Measurements from ENCODE around the gene BRMS1L. TPM values are rescaled to one million over a fixed set of nuclear protein-coding genes. Genes with fewer than 3 reads are reported as not detected.
"Not testable (repeated sequence)": the region's sequence is repeated elsewhere in the genome, so short reads cannot be mapped to it uniquely, and the experiment has no call there.

Gene BRMS1L
- total and polyA plus RNA-seq, 2 donors = 3.1 to 7.4 TPM

GRCh38 chr14:35818346-35819115 lies 7.6 kb upstream of the BRMS1L start:
- H3K4me1 ChIP-seq (ENCODE audit: control insufficient read depth in 2 of 2, insufficient read depth in 2 of 2, low read length in 2 of 2) = no peaks in the 10 kb centered on the region
- DNase-seq (ENCODE audit: low read depth in 6 of 9, low spot score in 9 of 9) = peak in 4 of 9 donors; percentile 8 to 47 (median 16)
- H3K4me3 ChIP-seq (ENCODE audit: low read length in 2 of 2) = no peak overlapping the region
- no peaks in the 10 kb centered on the region for H3K36me3 ChIP-seq (ENCODE audit: control insufficient read depth in 2 of 2, insufficient read depth in 2 of 2, low read length in 1 of 2)
- H3K27ac ChIP-seq (ENCODE audit: low read depth in 1 of 2, low read length in 1 of 2) = no peak overlapping the region
- no peaks in the 10 kb centered on the region for H3K27me3 ChIP-seq (ENCODE audit: control insufficient read depth in 2 of 2, insufficient read depth in 1 of 2, low read length in 1 of 2)
- peaks cover 0 to 1% of the 10 kb centered on the region in 2 donors for H3K9me3 ChIP-seq (ENCODE audit: control insufficient read depth in 2 of 2, insufficient read depth in 1 of 2, low read length in 1 of 2)
- 85% methylated on average over 13 of the region's 13 CpGs for WGBS

GRCh38 chr14:35819591-35820540 lies 6.3 kb upstream of the BRMS1L start:
- Histone ChIP-seq H3K27me3 (ENCODE audit: control insufficient read depth in 2 of 2, insufficient read depth in 1 of 2, low read length in 1 of 2) (no peaks in the 10 kb centered on the region), H3K36me3 (ENCODE audit: control insufficient read depth in 2 of 2, insufficient read depth in 2 of 2, low read length in 1 of 2) (no peaks in the 10 kb centered on the region), H3K9me3 (ENCODE audit: control insufficient read depth in 2 of 2, insufficient read depth in 1 of 2, low read length in 1 of 2) (peaks cover 0 to 1% of the 10 kb centered on the region in 2 donors), H3K27ac (ENCODE audit: low read depth in 1 of 2, low read length in 1 of 2) (no peak overlapping the region), H3K4me3 (ENCODE audit: low read length in 2 of 2) (no peak overlapping the region), H3K4me1 (ENCODE audit: control insufficient read depth in 2 of 2, insufficient read depth in 2 of 2, low read length in 2 of 2) (no peaks in the 10 kb centered on the region)
- WGBS = 97% methylated on average over 32 of the region's 32 CpGs
- no peak for DNase-seq (ENCODE audit: low read depth in 6 of 9, low spot score in 9 of 9)

GRCh38 chr14:35821564-35822411 lies 4.3 kb upstream of the BRMS1L start:
- H3K27ac ChIP-seq (ENCODE audit: low read depth in 1 of 2, low read length in 1 of 2) = no peak overlapping the region
- peaks cover 0 to 4% of the 10 kb centered on the region in 2 donors for H3K27me3 ChIP-seq (ENCODE audit: control insufficient read depth in 2 of 2, insufficient read depth in 1 of 2, low read length in 1 of 2)
- WGBS = 41% methylated on average over 7 of the region's 7 CpGs
- DNase-seq (ENCODE audit: low read depth in 6 of 9, low spot score in 9 of 9) = peak in 4 of 9 donors; percentile 8 to 47 (median 20)
- H3K4me1 ChIP-seq (ENCODE audit: control insufficient read depth in 2 of 2, insufficient read depth in 2 of 2, low read length in 2 of 2) = peaks cover 0 to under 1% of the 10 kb centered on the region in 2 donors
- no peaks in the 10 kb centered on the region for H3K36me3 ChIP-seq (ENCODE audit: control insufficient read depth in 2 of 2, insufficient read depth in 2 of 2, low read length in 1 of 2)
- H3K9me3 ChIP-seq (ENCODE audit: control insufficient read depth in 2 of 2, insufficient read depth in 1 of 2, low read length in 1 of 2) = peaks cover 0 to 1% of the 10 kb centered on the region in 2 donors
- no peak overlapping the region for H3K4me3 ChIP-seq (ENCODE audit: low read length in 2 of 2)

- DNase-seq (ENCODE audit: low read depth in 6 of 9, low spot score in 9 of 9) = no peak
- peaks cover 0 to 6% of the 10 kb centered on the region in 2 donors for H3K27me3 ChIP-seq (ENCODE audit: control insufficient read depth in 2 of 2, insufficient read depth in 1 of 2, low read length in 1 of 2)
- 92% methylated on average over 3 of the region's 3 CpGs for WGBS
- no peaks in the 10 kb centered on the region for H3K36me3 ChIP-seq (ENCODE audit: control insufficient read depth in 2 of 2, insufficient read depth in 2 of 2, low read length in 1 of 2)
- no peak overlapping the region for H3K27ac ChIP-seq (ENCODE audit: low read depth in 1 of 2, low read length in 1 of 2)
- H3K4me3 ChIP-seq (ENCODE audit: low read length in 2 of 2) = no peak overlapping the region
- peaks cover 0 to 3% of the 10 kb centered on the region in 2 donors for H3K4me1 ChIP-seq (ENCODE audit: control insufficient read depth in 2 of 2, insufficient read depth in 2 of 2, low read length in 2 of 2)
- peaks cover 0 to 1% of the 10 kb centered on the region in 2 donors for H3K9me3 ChIP-seq (ENCODE audit: control insufficient read depth in 2 of 2, insufficient read depth in 1 of 2, low read length in 1 of 2)
Observed at GRCh38 chr14:35822501-35822900, 3.6 kb upstream of the BRMS1L start.

GRCh38 chr14:35824446-35825165 lies 1.5 kb upstream of the BRMS1L start:
- 83% methylated on average over 34 of the region's 55 CpGs for WGBS

GRCh38 chr14:35825968-35826217 lies 245 bp upstream of the BRMS1L start:
- H3K4me3 ChIP-seq (ENCODE audit: low read length in 2 of 2) = peak overlapping the region; percentile 67 to 81
- H3K27ac ChIP-seq (ENCODE audit: low read depth in 1 of 2, low read length in 1 of 2) = no peak overlapping the region
- no peak for DNase-seq (ENCODE audit: low read depth in 6 of 9, low spot score in 9 of 9)
- peaks cover 0 to 6% of the 10 kb centered on the region in 2 donors for H3K27me3 ChIP-seq (ENCODE audit: control insufficient read depth in 2 of 2, insufficient read depth in 1 of 2, low read length in 1 of 2)
- peaks cover 0 to 3% of the 10 kb centered on the region in 2 donors for H3K4me1 ChIP-seq (ENCODE audit: control insufficient read depth in 2 of 2, insufficient read depth in 2 of 2, low read length in 2 of 2)
- no peaks in the 10 kb centered on the region for H3K36me3 ChIP-seq (ENCODE audit: control insufficient read depth in 2 of 2, insufficient read depth in 2 of 2, low read length in 1 of 2)
- under 1% methylated on average over 6 of the region's 6 CpGs for WGBS
- H3K9me3 ChIP-seq (ENCODE audit: control insufficient read depth in 2 of 2, insufficient read depth in 1 of 2, low read length in 1 of 2) = no peaks in the 10 kb centered on the region

More at GRCh38 chr14:35824446-35825165, 1.5 kb upstream of the BRMS1L start:
- not testable (repeated sequence) for H3K36me3 ChIP-seq (ENCODE audit: control insufficient read depth in 2 of 2, insufficient read depth in 2 of 2, low read length in 1 of 2); H3K4me3 ChIP-seq (ENCODE audit: low read length in 2 of 2); H3K4me1 ChIP-seq (ENCODE audit: control insufficient read depth in 2 of 2, insufficient read depth in 2 of 2, low read length in 2 of 2); DNase-seq (ENCODE audit: low read depth in 6 of 9, low spot score in 9 of 9); H3K27me3 ChIP-seq (ENCODE audit: control insufficient read depth in 2 of 2, insufficient read depth in 1 of 2, low read length in 1 of 2); H3K27ac ChIP-seq (ENCODE audit: low read depth in 1 of 2, low read length in 1 of 2); H3K9me3 ChIP-seq (ENCODE audit: control insufficient read depth in 2 of 2, insufficient read depth in 1 of 2, low read length in 1 of 2)

GRCh38 chr14:35826952-35827416 lies 846 bp downstream of the BRMS1L start:
- Histone ChIP-seq H3K27ac (ENCODE audit: low read depth in 1 of 2, low read length in 1 of 2) (no peak overlapping the region), H3K9me3 (ENCODE audit: control insufficient read depth in 2 of 2, insufficient read depth in 1 of 2, low read length in 1 of 2) (no peaks in the 10 kb centered on the region), H3K4me3 (ENCODE audit: low read length in 2 of 2) (peak overlapping the region; percentile 67 to 81), H3K4me1 (ENCODE audit: control insufficient read depth in 2 of 2, insufficient read depth in 2 of 2, low read length in 2 of 2) (peaks cover 0 to 3% of the 10 kb centered on the region in 2 donors), H3K36me3 (ENCODE audit: control insufficient read depth in 2 of 2, insufficient read depth in 2 of 2, low read length in 1 of 2) (peaks cover 0 to 3% of the 10 kb centered on the region in 2 donors), H3K27me3 (ENCODE audit: control insufficient read depth in 2 of 2, insufficient read depth in 1 of 2, low read length in 1 of 2) (peaks cover 0 to 6% of the 10 kb centered on the region in 2 donors)
- peak in 1 of 9 donors; percentile 13 for DNase-seq (ENCODE audit: low read depth in 6 of 9, low spot score in 9 of 9)
- 5% methylated on average over 11 of the region's 11 CpGs for WGBS
